WTC11 (cell line): ENCODE results near the gene FGF13.

Source experiments
- ATF2 ChIP-seq: sonication (generic); formaldehyde crosslinking; IDR thresholded peaks from 2 replicates; pipeline ENCODE4 v1.8.1; 2022; ENCODE audit warnings: low read depth, missing genetic modification reagents, borderline replicate concordance
- ATF6 ChIP-seq: sonication (generic); formaldehyde crosslinking; IDR thresholded peaks from 2 replicates; pipeline ENCODE4 v1.8.1; 2023; ENCODE audit warnings: mild to moderate bottlenecking, missing genetic modification reagents
- ELF4 ChIP-seq: sonication (generic); formaldehyde crosslinking; IDR thresholded peaks from 2 replicates; pipeline ENCODE4 v1.8.1; 2022; ENCODE audit warnings: low read depth, mild to moderate bottlenecking, moderate library complexity, missing genetic modification reagents
- GABPB1 ChIP-seq: sonication (generic); formaldehyde crosslinking; IDR thresholded peaks from 2 replicates; pipeline ENCODE4 v1.8.1; 2023; ENCODE audit warnings: mild to moderate bottlenecking, missing genetic modification reagents
- JUN ChIP-seq: sonication (generic); formaldehyde crosslinking; IDR thresholded peaks from 2 replicates; pipeline ENCODE4 v1.8.0; 2023; ENCODE audit warnings: mild to moderate bottlenecking, missing genetic modification reagents
- NFATC4 ChIP-seq: fragments of 250-450 bp; sonication (Bioruptor Pico); IDR thresholded peaks from 2 replicates; pipeline ENCODE4 v1.9.0; 2021; ENCODE audit warnings: mild to moderate bottlenecking
- RELA ChIP-seq: sonication (generic); formaldehyde crosslinking; IDR thresholded peaks from 2 replicates; pipeline ENCODE4 v1.8.1; 2022; ENCODE audit warnings: missing genetic modification reagents, mild to moderate bottlenecking, borderline replicate concordance
- ZNF121 ChIP-seq: sonication (generic); formaldehyde crosslinking; IDR thresholded peaks from 2 replicates; pipeline ENCODE4 v1.8.0; 2023; ENCODE audit warnings: missing genetic modification reagents
- ZNF317 ChIP-seq: sonication (generic); formaldehyde crosslinking; IDR thresholded peaks from 2 replicates; pipeline ENCODE4 v1.8.1; 2023; ENCODE audit warnings: low read depth, mild to moderate bottlenecking, moderate library complexity, missing genetic modification reagents, borderline replicate concordance
- ZNF416 ChIP-seq: fragments of 250-450 bp; sonication (Bioruptor Pico); IDR thresholded peaks from 2 replicates; pipeline ENCODE4 v1.9.0; 2021; ENCODE audit warnings: mild to moderate bottlenecking, inconsistent platforms
- TF ChIP-seq, protein P1 (sequence below): fragments of 200-600 bp; IDR thresholded peaks from 2 replicates; pipeline ENCODE4 v1.8.0; 2022; ENCODE audit warnings: antibody characterized with exemption
- TF ChIP-seq, protein P2 (sequence below): sonication (generic); formaldehyde crosslinking; IDR thresholded peaks from 2 replicates; pipeline ENCODE4 v1.8.0; 2023; ENCODE audit warnings: mild to moderate bottlenecking, missing genetic modification reagents

DNA sequence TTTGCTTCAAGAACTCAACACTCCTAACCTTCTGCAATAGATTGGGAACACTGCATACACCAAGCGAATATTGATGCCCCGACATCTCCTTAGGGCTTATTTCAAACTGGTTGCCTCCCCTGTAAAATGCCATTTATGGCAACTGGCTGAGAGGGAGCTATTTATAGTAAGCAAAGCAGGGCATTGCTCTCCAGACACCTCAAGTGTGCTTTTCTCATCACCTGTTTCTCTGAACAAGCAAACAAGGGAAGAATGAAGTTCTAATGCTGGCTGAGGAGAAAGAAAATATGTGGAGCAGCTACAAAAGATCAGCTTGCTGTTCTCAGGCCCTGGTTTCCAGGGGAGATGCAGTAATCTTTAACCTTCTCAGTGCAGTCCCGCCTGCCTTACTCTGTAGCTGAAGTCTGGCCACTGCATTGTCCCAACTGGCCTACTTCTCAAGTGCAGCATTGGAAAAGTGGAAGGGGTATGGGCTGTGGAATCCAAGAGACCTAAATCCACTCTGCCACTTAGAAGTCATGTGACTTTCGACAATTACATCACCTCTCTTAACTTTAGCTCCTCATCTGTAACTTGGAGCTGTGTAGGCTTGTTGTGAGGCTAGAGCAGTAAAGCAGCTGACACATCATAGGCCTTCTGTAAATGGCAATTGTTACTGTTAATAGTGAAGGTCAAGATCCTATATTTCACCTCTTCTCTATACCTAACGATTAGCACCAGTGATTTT lies 47.9 kb upstream of the FGF13 start:
- no peak for TF ChIP-seq GABPB1 (CRISPR knock-in tag)
- TF ChIP-seq ZNF317 (CRISPR knock-in tag) = no peak
- TF ChIP-seq, protein P1, sequence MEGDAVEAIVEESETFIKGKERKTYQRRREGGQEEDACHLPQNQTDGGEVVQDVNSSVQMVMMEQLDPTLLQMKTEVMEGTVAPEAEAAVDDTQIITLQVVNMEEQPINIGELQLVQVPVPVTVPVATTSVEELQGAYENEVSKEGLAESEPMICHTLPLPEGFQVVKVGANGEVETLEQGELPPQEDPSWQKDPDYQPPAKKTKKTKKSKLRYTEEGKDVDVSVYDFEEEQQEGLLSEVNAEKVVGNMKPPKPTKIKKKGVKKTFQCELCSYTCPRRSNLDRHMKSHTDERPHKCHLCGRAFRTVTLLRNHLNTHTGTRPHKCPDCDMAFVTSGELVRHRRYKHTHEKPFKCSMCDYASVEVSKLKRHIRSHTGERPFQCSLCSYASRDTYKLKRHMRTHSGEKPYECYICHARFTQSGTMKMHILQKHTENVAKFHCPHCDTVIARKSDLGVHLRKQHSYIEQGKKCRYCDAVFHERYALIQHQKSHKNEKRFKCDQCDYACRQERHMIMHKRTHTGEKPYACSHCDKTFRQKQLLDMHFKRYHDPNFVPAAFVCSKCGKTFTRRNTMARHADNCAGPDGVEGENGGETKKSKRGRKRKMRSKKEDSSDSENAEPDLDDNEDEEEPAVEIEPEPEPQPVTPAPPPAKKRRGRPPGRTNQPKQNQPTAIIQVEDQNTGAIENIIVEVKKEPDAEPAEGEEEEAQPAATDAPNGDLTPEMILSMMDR = no peak
- TF ChIP-seq RELA (CRISPR knock-in tag) = no peak
- no peak for TF ChIP-seq ZNF416 (CRISPR knock-in tag)
- TF ChIP-seq ZNF121 (CRISPR knock-in tag) = no peak
- no peak for TF ChIP-seq JUN
- TF ChIP-seq ATF6 (CRISPR knock-in tag) = no peak
- no peak for TF ChIP-seq ATF2
- no peak for TF ChIP-seq NFATC4
- TF ChIP-seq, protein P2, sequence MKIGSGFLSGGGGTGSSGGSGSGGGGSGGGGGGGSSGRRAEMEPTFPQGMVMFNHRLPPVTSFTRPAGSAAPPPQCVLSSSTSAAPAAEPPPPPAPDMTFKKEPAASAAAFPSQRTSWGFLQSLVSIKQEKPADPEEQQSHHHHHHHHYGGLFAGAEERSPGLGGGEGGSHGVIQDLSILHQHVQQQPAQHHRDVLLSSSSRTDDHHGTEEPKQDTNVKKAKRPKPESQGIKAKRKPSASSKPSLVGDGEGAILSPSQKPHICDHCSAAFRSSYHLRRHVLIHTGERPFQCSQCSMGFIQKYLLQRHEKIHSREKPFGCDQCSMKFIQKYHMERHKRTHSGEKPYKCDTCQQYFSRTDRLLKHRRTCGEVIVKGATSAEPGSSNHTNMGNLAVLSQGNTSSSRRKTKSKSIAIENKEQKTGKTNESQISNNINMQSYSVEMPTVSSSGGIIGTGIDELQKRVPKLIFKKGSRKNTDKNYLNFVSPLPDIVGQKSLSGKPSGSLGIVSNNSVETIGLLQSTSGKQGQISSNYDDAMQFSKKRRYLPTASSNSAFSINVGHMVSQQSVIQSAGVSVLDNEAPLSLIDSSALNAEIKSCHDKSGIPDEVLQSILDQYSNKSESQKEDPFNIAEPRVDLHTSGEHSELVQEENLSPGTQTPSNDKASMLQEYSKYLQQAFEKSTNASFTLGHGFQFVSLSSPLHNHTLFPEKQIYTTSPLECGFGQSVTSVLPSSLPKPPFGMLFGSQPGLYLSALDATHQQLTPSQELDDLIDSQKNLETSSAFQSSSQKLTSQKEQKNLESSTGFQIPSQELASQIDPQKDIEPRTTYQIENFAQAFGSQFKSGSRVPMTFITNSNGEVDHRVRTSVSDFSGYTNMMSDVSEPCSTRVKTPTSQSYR (CRISPR knock-in tag) = no peak
- no peak for TF ChIP-seq ELF4 (CRISPR knock-in tag)
